ENCODE measurements around the gene FAM240A.

- TF ChIP-seq PATZ1 (CRISPR knock-in tag; IDR thresholded peaks at IDR 0.05; ENCODE audit: borderline replicate concordance) (no peak), RARB (CRISPR knock-in tag; IDR thresholded peaks at IDR 0.05) (no peak), ZNF8 (CRISPR knock-in tag; IDR thresholded peaks at IDR 0.05) (no peak), CREB5 (CRISPR knock-in tag; IDR thresholded peaks at IDR 0.05; ENCODE audit: low read depth) (no peak), ZFP30 (CRISPR knock-in tag; IDR thresholded peaks at IDR 0.05) (no peak), SNAI2 (CRISPR knock-in tag; IDR thresholded peaks at IDR 0.05) (no peak), ZNF565 (CRISPR knock-in tag; conservative IDR thresholded peaks at IDR 0.05; ENCODE audit: low read depth) (no peak), TCF4 (CRISPR knock-in tag; IDR thresholded peaks at IDR 0.05; ENCODE audit: borderline replicate concordance) (no peak), ISL1 (CRISPR knock-in tag; IDR thresholded peaks at IDR 0.05) (no peak)
Observed at GRCh38 chr3:46609212-46609721, 3.1 kb upstream of the FAM240A start.
